K562 (cell line): ENCODE measurements around the gene RASAL3. TPM values are rescaled to one million over a fixed set of nuclear protein-coding genes. Genes with fewer than 3 reads are reported as not detected.

Source experiments
- ATAC-seq: fragments of 200-7000 bp; cut with Tn5 transposase; 3 replicates; pipeline ENCODE4 v1.9.1; 2020; ENCODE audit warnings: moderate library complexity
- BruUV-seq: library from RNA; stranded (reverse); fragments of 400-500 nt; replicated peaks from 2 replicates; lab custom pipeline; 2021; lab: Mats Ljungman, UMichigan
- CTCF ChIA-PET: fragments of 300-600 bp; formaldehyde crosslinking; extraction: SDS; loops from one replicate; lab custom pipeline; 2021; ENCODE audit warnings: low intra/inter-chr PET ratio; lab: Yijun Ruan, JAX
- POLR2A ChIA-PET: fragments of 300-600, 350-650 bp; sonication (Branson Sonifier 250); formaldehyde crosslinking; extraction: SDS; loops from one replicate; lab custom pipeline; 2021; ENCODE audit warnings: antibody characterized with exemption, inconsistent platforms; lab: Yijun Ruan, JAX
- DNase-seq, 4 experiments: peaks; one replicate each; pipeline versions ENCODE4 v3.0.0 to v3.0.0-alpha.2; 2011 to 2018; ENCODE audit warnings: low spot score in 3 of 4, mixed read lengths in 3 of 4; ENCODE audit errors: extremely low read depth in 1 of 4
- FAIRE-seq: peaks from 2 replicates; lab custom pipeline; 2011; peaks lifted over from hg19 to GRCh38; lab: Jason Lieb, UNC
- H2AFZ ChIP-seq: 2 replicates; pipeline ENCODE4 v1.6.0; 2011; ENCODE audit warnings: low read depth, low read length, control low read depth, inconsistent platforms
- H3K27ac ChIP-seq: fragments of 200-600 bp; 3 replicates; pipeline ENCODE4 v1.8.0; 2011; ENCODE audit warnings: low read depth, mild to moderate bottlenecking, control low read depth, inconsistent platforms, low read length, moderate library complexity, mixed read lengths; ENCODE audit errors: extremely low read depth
- H3K27me3 ChIP-seq, 2 experiments: fragments of 300-600 bp in 1 of 2; 2 replicates in 1 of 2; 3 replicates in 1 of 2; pipeline versions ENCODE4 v1.6.0 to v1.8.0; 2011; ENCODE audit warnings: inconsistent platforms in 2 of 2, low read length in 2 of 2, mild to moderate bottlenecking in 1 of 2, mixed read lengths in 1 of 2, moderate library complexity in 1 of 2; ENCODE audit not compliant: control insufficient read depth in 2 of 2, insufficient read depth in 2 of 2
- H3K36me3 ChIP-seq: fragments of 300-600 bp; 3 replicates; pipeline ENCODE4 v1.8.0; 2011; ENCODE audit warnings: mild to moderate bottlenecking, low read length, inconsistent platforms; ENCODE audit not compliant: control insufficient read depth, insufficient read depth
- H3K4me1 ChIP-seq, 2 experiments: fragments of 200-600 bp in 1 of 2; replicated peaks in 1 of 2; 2 replicates in 1 of 2; 3 replicates in 1 of 2; pipeline versions ENCODE4 v1.5.1 to v1.8.0; 2011; ENCODE audit warnings: inconsistent platforms in 2 of 2, low read length in 2 of 2, mild to moderate bottlenecking in 1 of 2, mixed read lengths in 1 of 2, moderate library complexity in 1 of 2; ENCODE audit not compliant: control insufficient read depth in 2 of 2, insufficient read depth in 2 of 2
- H3K4me2 ChIP-seq: 2 replicates; pipeline ENCODE4 v1.6.1; 2011; ENCODE audit warnings: low read length, control low read depth, inconsistent platforms, mixed read lengths; ENCODE audit not compliant: insufficient read depth
- H3K4me3 ChIP-seq: fragments of 200-600 bp; sonication (generic), shearing (Covaris generic); 2 replicates; pipeline ENCODE4 v1.5.1; 2016; ENCODE audit warnings: control low read depth, inconsistent platforms
- H3K79me2 ChIP-seq: fragments of 200-600 bp; 3 replicates; pipeline ENCODE4 v1.8.0; 2011; ENCODE audit warnings: low read length, inconsistent platforms; ENCODE audit not compliant: control insufficient read depth, insufficient read depth
- H3K9ac ChIP-seq, 2 experiments: 2 replicates each; pipeline versions ENCODE4 v1.6.0 to v1.6.1; 2011; ENCODE audit warnings: low read depth in 2 of 2, low read length in 2 of 2, control low read depth in 1 of 2, inconsistent platforms in 1 of 2, mild to moderate bottlenecking in 1 of 2, mixed read lengths in 1 of 2; ENCODE audit not compliant: insufficient read depth in 1 of 2
- H3K9me1 ChIP-seq: one replicate; pipeline ENCODE4 v1.6.0; 2011; ENCODE audit warnings: inconsistent platforms, mild to moderate bottlenecking, low read length, moderate library complexity; ENCODE audit not compliant: control insufficient read depth, insufficient read depth
- H3K9me3 ChIP-seq: replicated peaks from 2 replicates; pipeline ENCODE4 v1.5.1; 2011; ENCODE audit warnings: low read depth, low read length, inconsistent platforms; ENCODE audit not compliant: control insufficient read depth, insufficient read depth
- H4K20me1 ChIP-seq: replicated peaks from 2 replicates; pipeline ENCODE4 v1.6.1; 2011; ENCODE audit warnings: low read length, inconsistent platforms, mixed read lengths; ENCODE audit not compliant: control insufficient read depth, insufficient read depth
- ADNP ChIP-seq: fragments of 200-800 bp; sonication (Bioruptor generic); IDR thresholded peaks from 2 replicates; pipeline ENCODE4 v1.6.1; 2016; ENCODE audit warnings: missing genetic modification characterization, missing compliant biosample characterization
- BCOR ChIP-seq: fragments of 450-650 bp; IDR thresholded peaks from 2 replicates; pipeline ENCODE4 v1.6.1; 2016
- BRD9 ChIP-seq: fragments of 450-650 bp; IDR thresholded peaks from 2 replicates; pipeline ENCODE4 v1.6.1; 2018; ENCODE audit warnings: low read depth; ENCODE audit not compliant: partially characterized antibody
- EP300 ChIP-seq: IDR thresholded peaks from 2 replicates; pipeline ENCODE4 v1.6.1; 2012; ENCODE audit warnings: low read length, improper control_type of control experiment
- EP400 ChIP-seq: fragments of 450-650 bp; IDR thresholded peaks from 2 replicates; pipeline ENCODE4 v1.6.1; 2017; ENCODE audit warnings: antibody characterized with exemption, mild to moderate bottlenecking, moderate library complexity
- HDGF ChIP-seq: fragments of 450-650 bp; IDR thresholded peaks from 2 replicates; pipeline ENCODE4 v1.6.1; 2016
- HNRNPL ChIP-seq: fragments of 200-400 bp; formaldehyde crosslinking; IDR thresholded peaks from 2 replicates; pipeline ENCODE4 v1.6.1; 2017; ENCODE audit warnings: low read depth, mild to moderate bottlenecking, low read length
- MLLT1 ChIP-seq, 2 experiments: fragments of 450-650 bp; IDR thresholded peaks; 2 replicates each; pipeline ENCODE4 v1.6.1; 2016
- NUFIP1 ChIP-seq: fragments of 450-650 bp; IDR thresholded peaks from 2 replicates; pipeline ENCODE4 v1.6.1; 2018; ENCODE audit not compliant: partially characterized antibody
- PHF20 ChIP-seq: fragments of 450-650 bp; IDR thresholded peaks from 2 replicates; pipeline ENCODE4 v1.6.1; 2018; ENCODE audit not compliant: partially characterized antibody
- RBM17 ChIP-seq: fragments of 200-400 bp; formaldehyde crosslinking; IDR thresholded peaks from 2 replicates; pipeline ENCODE4 v1.6.1; 2017; ENCODE audit warnings: low read depth, mild to moderate bottlenecking, low read length, borderline replicate concordance
- RBM25 ChIP-seq: fragments of 200-400 bp; formaldehyde crosslinking; IDR thresholded peaks from 2 replicates; pipeline ENCODE4 v1.6.1; 2018; ENCODE audit warnings: low read length, low read depth, moderate library complexity; ENCODE audit not compliant: severe bottlenecking
- TEAD4 ChIP-seq, 2 experiments: sonication (generic) in 1 of 2; formaldehyde crosslinking in 1 of 2; IDR thresholded peaks; 2 replicates each; pipeline versions ENCODE4 v1.6.1 to v1.8.0; 2012 to 2022; ENCODE audit warnings: borderline replicate concordance in 1 of 2, inconsistent platforms in 1 of 2, low read length in 1 of 2, mild to moderate bottlenecking in 1 of 2, missing genetic modification reagents in 1 of 2
- ZNF316 ChIP-seq: fragments of 450-650 bp; IDR thresholded peaks from 2 replicates; pipeline ENCODE4 v1.6.1; 2016
- ZNF75A ChIP-seq: fragments of 450-650 bp; formaldehyde crosslinking; IDR thresholded peaks from 2 replicates; pipeline ENCODE4 v1.4.0; 2020; ENCODE audit warnings: mild to moderate bottlenecking
- WGBS: fragments of 100-300 bp; shearing (Covaris generic); methylation state at CpG from one replicate; pipeline ENCODE4 v1.1.6; 2016; ENCODE audit warnings: low coverage, mixed read lengths; ENCODE audit not compliant: insufficient coverage; ENCODE audit errors: missing lambda C conversion rate; 5-methylcytosine and 5-hydroxymethylcytosine counted together
- in situ Hi-C: fragments of 300-500 bp; cut with MboI; formaldehyde crosslinking; loops from 4 replicates; pipeline ENCODE4 v1.15.0; 2018; ENCODE audit warnings: inconsistent platforms, mixed read lengths
- intact Hi-C: fragments of 100-400 bp; cut with micrococcal nuclease; formaldehyde crosslinking; loops from 2 replicates; pipeline ENCODE4 v1.14.2; 2022
- polyA plus RNA-seq, 8 experiments: library from polyadenylated mRNA; depleted of rRNA in 4 of 8; stranded (reverse) in 5 of 8; unstranded in 3 of 8; fragments of >200 nt; fragmentation: Nextera tagmentation in 2 of 8; fragmentation: Illumina TruSeq in 1 of 8; extraction: Ambion mirVana in 2 of 8; extraction: Trizol in 1 of 8; gene quantifications; 2 replicates each; pipeline versions ENCODE4 v1.2.1 to v1.2.3, GENCODE V29; 2011 to 2014; ENCODE audit warnings: inconsistent platforms in 1 of 8, missing spikeins in 1 of 8
- total RNA-seq, 7 experiments: library from RNA; depleted of rRNA in 6 of 7; stranded (reverse); fragments of >200 nt in 6 of 7; fragmentation: Illumina TruSeq in 2 of 7; extraction: Trizol in 2 of 7; gene quantifications; 2 replicates each; pipeline versions ENCODE4 v1.2.1 to v1.2.3, GENCODE V29; 2011 to 2021; ENCODE audit warnings: low replicate concordance in 1 of 7

Gene RASAL3
- total and polyA plus RNA-seq, 9 of the 15 experiments (the other 6 are each of a cell fraction or from before 2014, with no cell fraction given): 0.07 to 0.44 TPM; not detected in 7

GRCh38 chr19:15443325-15443724 lies 21.0 kb downstream of the RASAL3 start:
- TF ChIP-seq EP400 (no peak), RBM25 (peak; percentile 35)
- TF ChIP-seq, all 486 proteins: peak for 1
- H3K27ac ChIP-seq: no peak overlapping the region
- DNase-seq: no peak
- H3K4me2 ChIP-seq: no peak overlapping the region
- H3K4me1 ChIP-seq: peaks cover 0 to 31% of the 10 kb centered on the region in 2 experiments; a peak in 2 of 5 replicates
- H3K9ac ChIP-seq: no peak overlapping the region
- FAIRE-seq: no peak
- H4K20me1 ChIP-seq: no peaks in the 10 kb centered on the region; the same call in 1 of the 2 replicates
- BruUV-seq: no TSS peak
- no peak overlapping the region for H3K4me3 ChIP-seq
- WGBS: 0% methylated on average over 3 of the region's 3 CpGs
- no peak for ATAC-seq
- no peak overlapping the region for H2AFZ ChIP-seq
- no peaks in the 10 kb centered on the region for H3K9me3 ChIP-seq
- in situ Hi-C loops: no loop called here
- intact Hi-C loops: no loop called here
- POLR2A ChIA-PET: interaction anchor here (0.6 kb wide), 1 partner anchor 120 kb away, joined by 3 read pairs; no protein-coding TSS in a partner anchor
- CTCF ChIA-PET: no interaction called here
- no peaks in the 10 kb centered on the region for H3K36me3 ChIP-seq
- H3K9me1 ChIP-seq: no peaks in the 10 kb centered on the region
- peaks cover 19 to 73% of the 10 kb centered on the region in 2 experiments; a peak in 4 of 5 replicates for H3K27me3 ChIP-seq
- H3K79me2 ChIP-seq: no peaks in the 10 kb centered on the region

- H3K9me1 ChIP-seq: no peaks in the 10 kb centered on the region
- no peaks in the 10 kb centered on the region; the same call in 1 of the 2 replicates for H4K20me1 ChIP-seq
- no peaks in the 10 kb centered on the region for H3K36me3 ChIP-seq
- 11% methylated on average over 5 of the region's 13 CpGs for whole genome bisulfite sequencing
- ATAC-seq (no peak), DNase-seq (no peak), FAIRE-seq (no peak)
- no peak overlapping the region for H3K4me2 ChIP-seq
- H2AFZ ChIP-seq: no peak overlapping the region
- H3K4me1 ChIP-seq: peaks cover 0 to 26% of the 10 kb centered on the region in 2 experiments; a peak in 2 of 5 replicates
- H3K4me3 ChIP-seq: no peak overlapping the region
- H3K27ac ChIP-seq: no peak overlapping the region
- intact Hi-C loops: no loop called here
- in situ Hi-C loops: no loop called here
- POLR2A ChIA-PET: no interaction called here
- peaks cover 19 to 72% of the 10 kb centered on the region in 2 experiments; a peak in 4 of 5 replicates for H3K27me3 ChIP-seq
- CTCF ChIA-PET: no interaction called here
- no peaks in the 10 kb centered on the region for H3K79me2 ChIP-seq
- H3K9me3 ChIP-seq: no peaks in the 10 kb centered on the region
- no TSS peak for BruUV-seq
- H3K9ac ChIP-seq: no peak overlapping the region
- TF ChIP-seq TEAD4 (IDR thresholded peaks at IDR 0.05; ENCODE audit: low read length): no peak
- TF ChIP-seq TEAD4 (CRISPR knock-in tag; IDR thresholded peaks at IDR 0.05; ENCODE audit: borderline replicate concordance): no peak
- no peak for TF ChIP-seq RBM17
- TF ChIP-seq BRD9: no peak
- TF ChIP-seq ADNP (tag): 0 out of 2 replicates have a peak, but pooled peaks have one; percentile 23
- no peak for TF ChIP-seq MLLT1 (IDR thresholded peaks at IDR 0.05)
- no peak for TF ChIP-seq HDGF
- peak; percentile 30; the same call in 1 of the 2 replicates for TF ChIP-seq ZNF316
- no peak for TF ChIP-seq HNRNPL
- no peak for TF ChIP-seq NUFIP1
- TF ChIP-seq EP300: no peak
- no peak for TF ChIP-seq ZNF75A (CRISPR knock-in tag)
- no peak for TF ChIP-seq PHF20
- peak; percentile 52; the same call in 1 of the 2 replicates for TF ChIP-seq BCOR
Observed at GRCh38 chr19:15442142-15442920, 22.0 kb downstream of the RASAL3 start.
